HepG2 (cell line): Measurements from ENCODE around the gene ARHGEF4. TPM values are rescaled to one million over a fixed set of nuclear protein-coding genes. Genes with fewer than 3 reads are reported as not detected.

ENCODE experiments used
- ATAC-seq: fragments of 200-7000 bp; cut with Tn5 transposase; 3 replicates; pipeline ENCODE4 v1.9.1; 2020; ENCODE audit warnings: mild to moderate bottlenecking, moderate library complexity
- BruUV-seq: library from RNA; stranded (reverse); fragments of 400-500 nt; replicated peaks from 2 replicates; lab custom pipeline; 2021; lab: Mats Ljungman, UMichigan
- CTCF ChIA-PET: fragments of 300-600 bp; formaldehyde crosslinking; extraction: SDS; loops from one replicate; lab custom pipeline; 2021; ENCODE audit warnings: low total read pairs, inconsistent platforms, low intra/inter-chr PET ratio; lab: Yijun Ruan, JAX
- POLR2A ChIA-PET: fragments of 350-600 bp; sonication (Branson Sonifier 250); formaldehyde crosslinking; loops from one replicate; lab custom pipeline; 2020; ENCODE audit warnings: antibody characterized with exemption, inconsistent platforms; lab: Yijun Ruan, JAX
- DNase-seq: peaks from one replicate; pipeline ENCODE4 v3.0.0-alpha.2; 2015; ENCODE audit warnings: low spot score
- FAIRE-seq: peaks from 3 replicates; lab custom pipeline; 2011; peaks lifted over from hg19 to GRCh38; lab: Jason Lieb, UNC
- H2AFZ ChIP-seq: one replicate; pipeline ENCODE4 v1.6.1; 2011; ENCODE audit warnings: low read length, inconsistent platforms
- H3K27ac ChIP-seq: fragments of 300-600 bp; 3 replicates; pipeline ENCODE4 v1.8.0; 2011; ENCODE audit warnings: mixed run types, mild to moderate bottlenecking, mixed read lengths, low read length, inconsistent platforms; ENCODE audit not compliant: insufficient read depth; ENCODE audit errors: extremely low read length
- H3K27me3 ChIP-seq, 2 experiments: fragments of 200-600 bp in 1 of 2; 2 replicates in 1 of 2; 3 replicates in 1 of 2; pipeline versions ENCODE4 v1.6.0 to v1.8.0; 2011; ENCODE audit warnings: low read length in 2 of 2, mild to moderate bottlenecking in 2 of 2, moderate library complexity in 2 of 2, inconsistent platforms in 1 of 2; ENCODE audit not compliant: insufficient read depth in 2 of 2, control insufficient read depth in 1 of 2
- H3K36me3 ChIP-seq, 2 experiments: fragments of 200-600 bp in 1 of 2; replicated peaks in 1 of 2; 2 replicates in 1 of 2; 3 replicates in 1 of 2; pipeline versions ENCODE4 v1.5.1 to v1.8.0; 2011; ENCODE audit warnings: low read length in 2 of 2, inconsistent platforms in 1 of 2; ENCODE audit not compliant: insufficient read depth in 2 of 2, control insufficient read depth in 1 of 2
- H3K4me1 ChIP-seq: 2 replicates; pipeline ENCODE4 v1.5.1; 2012; ENCODE audit warnings: low read length, inconsistent platforms; ENCODE audit not compliant: insufficient read depth
- H3K4me2 ChIP-seq: 2 replicates; pipeline ENCODE4 v1.6.0; 2011; ENCODE audit warnings: low read depth, low read length, inconsistent platforms
- H3K4me3 ChIP-seq, 3 experiments: fragments of 200-600 bp in 1 of 3; sonication (generic), shearing (Covaris generic) in 1 of 3; replicated peaks in 1 of 3; 2 replicates each; pipeline ENCODE4 v1.5.1; 2011 to 2016; ENCODE audit warnings: low read length in 3 of 3, inconsistent platforms in 2 of 3, low read depth in 2 of 3, mild to moderate bottlenecking in 2 of 3, control low read depth in 1 of 3, mixed read lengths in 1 of 3; ENCODE audit not compliant: insufficient read depth in 1 of 3
- H3K79me2 ChIP-seq: one replicate; pipeline ENCODE4 v1.6.1; 2011; ENCODE audit warnings: low read length, inconsistent platforms; ENCODE audit not compliant: insufficient read depth
- H3K9ac ChIP-seq: 2 replicates; pipeline ENCODE4 v1.6.0; 2011; ENCODE audit warnings: mild to moderate bottlenecking, low read depth, low read length, inconsistent platforms; ENCODE audit not compliant: insufficient read depth
- H3K9me3 ChIP-seq: 2 replicates; pipeline ENCODE4 v1.5.1; 2012; ENCODE audit warnings: mild to moderate bottlenecking, low read length
- H4K20me1 ChIP-seq: 2 replicates; pipeline ENCODE4 v1.6.0; 2011; ENCODE audit warnings: inconsistent platforms, mild to moderate bottlenecking, low read length, moderate library complexity; ENCODE audit not compliant: insufficient read depth
- CREBL2 ChIP-seq: sonication (generic); formaldehyde crosslinking; IDR thresholded peaks from 2 replicates; pipeline ENCODE4 v1.8.1; 2023; ENCODE audit warnings: missing genetic modification reagents, mild to moderate bottlenecking, borderline replicate concordance
- IRX3 ChIP-seq: sonication (generic); formaldehyde crosslinking; IDR thresholded peaks from 2 replicates; pipeline ENCODE4 v1.8.1; 2023; ENCODE audit warnings: mild to moderate bottlenecking, low read depth, missing genetic modification reagents, borderline replicate concordance
- RBFOX2 ChIP-seq: fragments of 200-400 bp; formaldehyde crosslinking; IDR thresholded peaks from 2 replicates; pipeline ENCODE4 v1.6.1; 2017; ENCODE audit warnings: low read depth, mild to moderate bottlenecking, low read length
- ZHX1 ChIP-seq: sonication (generic); formaldehyde crosslinking; IDR thresholded peaks from 2 replicates; pipeline ENCODE4 v1.8.1; 2022; ENCODE audit warnings: low read depth, mild to moderate bottlenecking, missing genetic modification reagents
- ZNF251 ChIP-seq: sonication (generic); formaldehyde crosslinking; IDR thresholded peaks from 2 replicates; pipeline ENCODE4 v1.9.0; 2021; ENCODE audit warnings: mild to moderate bottlenecking, missing genetic modification reagents
- WGBS: methylation state at CpG from one replicate; pipeline ENCODE4 v1.1.6; 2017; ENCODE audit warnings: low lambda C conversion rate; 5-methylcytosine and 5-hydroxymethylcytosine counted together
- in situ Hi-C: cut with HindIII; loops from 2 replicates; pipeline ENCODE4 v1.10.0; 2017; ENCODE audit warnings: low pct_unique_long_range_greater_than_20kb; ENCODE audit not compliant: extremely low pct_ligation_motif_present
- intact Hi-C: fragments of 100-400 bp; cut with micrococcal nuclease; formaldehyde crosslinking; loops from one replicate; pipeline ENCODE4 v1.10.0; 2022; ENCODE audit not compliant: unreplicated experiment
- polyA plus RNA-seq, 8 experiments: library from polyadenylated mRNA; depleted of rRNA in 3 of 8; stranded (reverse) in 7 of 8; unstranded in 1 of 8; fragments of >200 nt; fragmentation: Illumina TruSeq in 4 of 8; extraction: Trizol in 4 of 8; gene quantifications; 2 replicates each; pipeline versions ENCODE4 v1.2.1 to v1.2.3, GENCODE V29; 2011 to 2016; ENCODE audit warnings: low read depth in 4 of 8, missing spikeins in 1 of 8, mixed read lengths in 1 of 8; ENCODE audit not compliant: insufficient read depth in 1 of 8
- total RNA-seq, 5 experiments: library from RNA; depleted of rRNA; stranded (reverse); fragments of >200 nt; fragmentation: Illumina TruSeq; extraction: Trizol; gene quantifications; 2 replicates each; pipeline ENCODE4 v1.2.3, GENCODE V29; 2016; ENCODE audit warnings: low read depth in 1 of 5

ARHGEF4 gene
- total and polyA plus RNA-seq, 2 of the 13 experiments (the other 11 are each of a cell fraction or from before 2014, with no cell fraction given) = 0.11 to 0.13 TPM

- peak; percentile 59 for TF ChIP-seq RBFOX2
These were observed 39.0 kb upstream of the ARHGEF4 start (continued) for GRCh38 chr2:130797493-130798435.

GRCh38 chr2:130798472-130799218 lies 38.1 kb upstream of the ARHGEF4 start:
- no peaks in the 10 kb centered on the region for H4K20me1 ChIP-seq
- 0 out of 2 replicates have a peak, but pooled peaks cover 6% of the 10 kb centered on the region for H3K4me1 ChIP-seq
- peak overlapping the region in 1 of 3 experiments; percentile 82; a peak in 1 of 6 replicates for H3K4me3 ChIP-seq
- peak overlapping the region; percentile 97 for H3K4me2 ChIP-seq
- POLR2A ChIA-PET = no interaction called here
- H3K36me3 ChIP-seq = no peaks in the 10 kb centered on the region
- DNase-seq = no peak
- TF ChIP-seq ZNF251 (no peak), ZHX1 (CRISPR knock-in tag) (0 out of 2 replicates have a peak, but pooled peaks have one; percentile 23), IRX3 (CRISPR knock-in tag) (0 out of 2 replicates have a peak, but pooled peaks have one; percentile 4), CREBL2 (CRISPR knock-in tag) (0 out of 2 replicates have a peak, but pooled peaks have one; percentile 1)
- H3K27me3 ChIP-seq = peaks cover 4 to 17% of the 10 kb centered on the region in 2 experiments; a peak in 2 of 5 replicates
- no peak for ATAC-seq
- CTCF ChIA-PET = interaction anchor here (2.7 to 3.7 kb wide), 2 partner anchors 75 to 122 kb away, joined by 51 to 57 read pairs; no protein-coding TSS in a partner anchor
- FAIRE-seq = no peak
- in situ Hi-C loops (no loop called here), intact Hi-C loops (no loop called here)
- no peak overlapping the region for H2AFZ ChIP-seq
- H3K79me2 ChIP-seq = no peaks in the 10 kb centered on the region
- no peaks in the 10 kb centered on the region for H3K9me3 ChIP-seq
- BruUV-seq = no TSS peak
- H3K27ac ChIP-seq = no peak overlapping the region
- no peak overlapping the region for H3K9ac ChIP-seq
- 54% methylated on average over 26 of the region's 30 CpGs for WGBS
